GM12878 (cell line): ENCODE measurements around the gene CPD. TPM values are rescaled to one million over a fixed set of nuclear protein-coding genes. Genes with fewer than 3 reads are reported as not detected.
"Not testable (repeated sequence)": the region's sequence is repeated elsewhere in the genome, so short reads cannot be mapped to it uniquely, and the experiment has no call there.

Experiments used
- ATAC-seq: fragments of 200-7000 bp; cut with Tn5 transposase; 3 replicates; pipeline ENCODE4 v1.9.1; 2020; ENCODE audit warnings: mild to moderate bottlenecking, moderate library complexity
- BruUV-seq: library from RNA; stranded (reverse); fragments of 400-500 nt; replicated peaks from 2 replicates; lab custom pipeline; 2021; lab: Mats Ljungman, UMichigan
- CTCF ChIA-PET: fragments of 300-600 bp; sonication (Branson Sonifier 250); formaldehyde crosslinking; extraction: SDS; loops from one replicate; lab custom pipeline; 2021; ENCODE audit warnings: inconsistent platforms; lab: Yijun Ruan, JAX
- POLR2A ChIA-PET: fragments of 350-600 bp; formaldehyde crosslinking; extraction: SDS; loops from one replicate; lab custom pipeline; 2021; ENCODE audit warnings: inconsistent platforms; lab: Charles Lee
- RAD21 ChIA-PET: fragments of 300-600 bp; sonication (Branson Sonifier 250); formaldehyde crosslinking; loops from one replicate; lab custom pipeline; 2023; ENCODE audit warnings: antibody characterized with exemption; ENCODE audit not compliant: unreplicated experiment; lab: Charles Lee
- SMC1A ChIA-PET: fragments of 300-600 bp; sonication (Branson Sonifier 250); formaldehyde crosslinking; loops from one replicate; lab custom pipeline; 2023; ENCODE audit not compliant: unreplicated experiment, uncharacterized antibody; lab: Charles Lee
- DNase-seq: peaks from one replicate; pipeline ENCODE4 v3.0.0-alpha.2; 2011; ENCODE audit warnings: low read depth, low spot score
- FAIRE-seq: peaks from 3 replicates; lab custom pipeline; 2011; peaks lifted over from hg19 to GRCh38; lab: Jason Lieb, UNC
- H2AFZ ChIP-seq: 2 replicates; pipeline ENCODE4 v1.6.0; 2011; ENCODE audit warnings: low read depth, low read length, control low read depth; ENCODE audit not compliant: control insufficient read depth
- H3K27ac ChIP-seq: 2 replicates; pipeline ENCODE4 v1.5.1; 2011; ENCODE audit warnings: control low read depth; ENCODE audit not compliant: control insufficient read depth, insufficient read depth
- H3K27me3 ChIP-seq, 2 experiments: replicated peaks in 1 of 2; 2 replicates each; pipeline versions ENCODE4 v1.6.0 to v1.6.1; 2011; ENCODE audit warnings: low read length in 1 of 2; ENCODE audit not compliant: control insufficient read depth in 2 of 2, insufficient read depth in 2 of 2
- H3K36me3 ChIP-seq, 2 experiments: 2 replicates each; pipeline ENCODE4 v1.5.1; 2011; ENCODE audit warnings: low read length in 1 of 2; ENCODE audit not compliant: control insufficient read depth in 2 of 2, insufficient read depth in 2 of 2
- H3K4me1 ChIP-seq: 2 replicates; pipeline ENCODE4 v1.6.1; 2011; ENCODE audit warnings: mild to moderate bottlenecking, low read length, moderate library complexity, mixed read lengths; ENCODE audit not compliant: control insufficient read depth, insufficient read depth
- H3K4me2 ChIP-seq: 2 replicates; pipeline ENCODE4 v1.6.0; 2011; ENCODE audit warnings: control low read depth; ENCODE audit not compliant: control insufficient read depth, insufficient read depth
- H3K4me3 ChIP-seq: fragments of 200-600 bp; sonication (generic); 2 replicates; pipeline ENCODE4 v1.5.1; 2016
- H3K79me2 ChIP-seq: 2 replicates; pipeline ENCODE4 v1.6.0; 2011; ENCODE audit warnings: low read length; ENCODE audit not compliant: control insufficient read depth, insufficient read depth
- H3K9ac ChIP-seq: 2 replicates; pipeline ENCODE4 v1.8.0; 2011; ENCODE audit warnings: low read length, control low read depth, mixed read lengths; ENCODE audit not compliant: control insufficient read depth, insufficient read depth
- H3K9me3 ChIP-seq: replicated peaks from 3 replicates; pipeline ENCODE4 v1.5.1; 2011; ENCODE audit warnings: mild to moderate bottlenecking, low read length; ENCODE audit not compliant: control insufficient read depth, insufficient read depth
- H4K20me1 ChIP-seq: 2 replicates; pipeline ENCODE4 v1.6.0; 2011; ENCODE audit not compliant: control insufficient read depth, insufficient read depth
- TCF7 ChIP-seq: IDR thresholded peaks from 2 replicates; pipeline ENCODE4 v1.6.1; 2014; ENCODE audit warnings: antibody characterized with exemption, borderline replicate concordance
- YY1 ChIP-seq: IDR thresholded peaks from 2 replicates; pipeline ENCODE4 v1.6.1; 2011; ENCODE audit warnings: low read depth, mild to moderate bottlenecking, low read length
- WGBS: methylation state at CpG from one replicate; pipeline ENCODE4 v1.1.6; 2016; ENCODE audit warnings: low lambda C conversion rate; ENCODE audit not compliant: insufficient replicate concordance, insufficient coverage; ENCODE audit errors: missing lambda C conversion rate; 5-methylcytosine and 5-hydroxymethylcytosine counted together
- in situ Hi-C: fragments of 300-500 bp; cut with MboI; formaldehyde crosslinking; loops from 9 replicates; pipeline ENCODE4 v1.14.3; 2018; ENCODE audit warnings: mixed read lengths
- intact Hi-C: fragments of 100-400 bp; cut with micrococcal nuclease; formaldehyde crosslinking; loops from one replicate; pipeline ENCODE4 v1.14.2; 2022; ENCODE audit not compliant: unreplicated experiment
- polyA plus RNA-seq, 11 experiments: library from polyadenylated mRNA; depleted of rRNA in 4 of 11; unstranded in 6 of 11; stranded (reverse) in 5 of 11; fragments of >200 nt; fragmentation: Nextera tagmentation in 4 of 11; fragmentation: Illumina TruSeq in 1 of 11; extraction: Ambion mirVana in 4 of 11; extraction: Trizol in 1 of 11; gene quantifications; 1 replicate in 1 of 11; 2 replicates in 10 of 11; pipeline versions ENCODE4 v1.2.1 to v1.2.3, GENCODE V29; 2011 to 2016; ENCODE audit warnings: inconsistent platforms in 2 of 11, missing spikeins in 2 of 11, low read depth in 1 of 11
- total RNA-seq, 4 experiments: library from RNA; depleted of rRNA in 3 of 4; stranded (reverse); fragments of >200 nt in 3 of 4; fragmentation: Illumina TruSeq in 1 of 4; extraction: Trizol in 1 of 4; gene quantifications; 2 replicates each; pipeline versions ENCODE4 v1.2.1 to v1.2.3, GENCODE V29; 2013 to 2021

Gene CPD
- total and polyA plus RNA-seq, 10 of the 15 experiments (the other 5 are each of a cell fraction or from before 2014, with no cell fraction given): 3.5 to 24.2 (median 15.7) TPM

DNA sequence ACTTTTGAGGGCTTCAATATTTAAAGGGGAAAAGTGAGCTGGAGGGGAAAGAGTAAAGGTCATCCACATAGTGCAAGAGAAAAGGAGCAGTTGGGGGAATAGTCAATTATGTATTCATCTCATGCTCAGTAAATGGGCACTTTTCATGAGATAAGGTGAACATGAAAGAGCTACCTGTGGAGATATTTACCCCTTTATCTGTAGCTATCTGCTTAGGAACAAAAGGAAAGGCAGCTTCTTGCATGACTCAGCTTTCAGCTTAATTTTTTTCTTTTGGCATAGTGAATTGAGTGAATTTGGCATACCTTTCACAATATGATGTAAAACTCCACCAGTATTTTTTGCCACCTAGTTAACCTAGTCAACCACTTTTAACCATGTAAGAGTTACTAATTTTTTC is 26.4 kb downstream of the CPD start:
- H3K27ac ChIP-seq: no peak overlapping the region
- POLR2A ChIA-PET: no interaction called here
- no peaks in the 10 kb centered on the region for H3K27me3 ChIP-seq
- no peak for DNase-seq
- no TSS peak for BruUV-seq
- no peaks in the 10 kb centered on the region for H4K20me1 ChIP-seq
- intact Hi-C loops: no loop called here
- 0 out of 4 replicates have a peak, but pooled peaks cover 0 to 1% of the 10 kb centered on the region in 2 experiments for H3K36me3 ChIP-seq
- TF ChIP-seq YY1 (no peak), TCF7 (no peak)
- TF ChIP-seq, all 136 proteins: peak for 0
- CTCF ChIA-PET: interaction anchor here (1.1 to 1.5 kb wide), 3 partner anchors 62 to 312 kb away, joined by 3 to 4 read pairs (median 3); partner anchors contain the start of gene GOSR1
- RAD21 ChIA-PET: no interaction called here
- FAIRE-seq: no peak
- SMC1A ChIA-PET: interaction anchor here (1.1 to 1.4 kb wide), 2 partner anchors 11 to 18 kb away, joined by 4 to 5 read pairs; no protein-coding TSS in a partner anchor
- Histone ChIP-seq H3K79me2 (no peaks in the 10 kb centered on the region), H3K4me1 (no peaks in the 10 kb centered on the region), H2AFZ (no peak overlapping the region), H3K4me3 (no peak overlapping the region), H3K9ac (no peak overlapping the region), H3K4me2 (no peak overlapping the region), H3K9me3 (no peaks in the 10 kb centered on the region; the same call in 2 of the 3 replicates)
- ATAC-seq: no peak
- in situ Hi-C loops: no loop called here

DNA sequence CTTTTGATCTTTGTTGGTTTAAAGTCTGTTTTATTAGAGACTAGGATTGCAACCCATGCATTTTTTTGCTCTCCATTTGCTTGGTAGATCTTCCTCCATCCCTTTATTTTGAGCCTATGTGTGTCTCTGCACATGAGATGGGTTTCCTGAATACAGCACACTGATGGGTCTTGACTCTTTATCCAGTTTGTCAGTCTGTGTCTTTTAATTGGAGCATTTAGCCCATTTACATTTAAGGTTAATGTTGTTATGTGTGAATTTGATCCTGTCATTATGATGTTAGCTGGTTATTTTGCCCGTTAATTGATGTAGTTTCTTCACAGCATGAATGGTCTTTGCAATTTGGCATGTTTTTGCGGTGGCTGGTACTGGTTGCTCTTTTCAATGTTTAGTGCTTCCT is 31.9 kb downstream of the CPD start:
- FAIRE-seq, H4K20me1 ChIP-seq, H3K36me3 ChIP-seq, H3K9me3 ChIP-seq, CTCF ChIA-PET, H3K79me2 ChIP-seq, H2AFZ ChIP-seq, BruUV-seq, in situ Hi-C loops, H3K4me1 ChIP-seq, H3K27me3 ChIP-seq, H3K27ac ChIP-seq, RAD21 ChIA-PET, ATAC-seq, POLR2A ChIA-PET, H3K9ac ChIP-seq, SMC1A ChIA-PET, DNase-seq, H3K4me2 ChIP-seq, H3K4me3 ChIP-seq, intact Hi-C loops: not testable (repeated sequence)
- WGBS: 75% methylated on average over 2 of the region's 2 CpGs

GRCh38 chr17:30412008-30412496 is 33.3 kb downstream of the CPD start:
- CTCF ChIA-PET: interaction anchor here (1.1 kb wide), 1 partner anchor 71 kb away, joined by 3 read pairs; no protein-coding TSS in a partner anchor
- RAD21 ChIA-PET, H2AFZ ChIP-seq, BruUV-seq, H3K79me2 ChIP-seq, H4K20me1 ChIP-seq, intact Hi-C loops, H3K4me1 ChIP-seq, H3K4me3 ChIP-seq, H3K27ac ChIP-seq, ATAC-seq, H3K4me2 ChIP-seq, DNase-seq, H3K27me3 ChIP-seq, H3K9me3 ChIP-seq, H3K36me3 ChIP-seq, FAIRE-seq, in situ Hi-C loops, H3K9ac ChIP-seq: not testable (repeated sequence)
- POLR2A ChIA-PET: interaction anchor here (0.7 kb wide), 1 partner anchor 9 kb away, joined by 3 read pairs; no protein-coding TSS in a partner anchor
- 77% methylated on average over 3 of the region's 3 CpGs for WGBS
- SMC1A ChIA-PET: interaction anchor here (0.6 to 1.1 kb wide), 2 partner anchors 10 to 227 kb away, joined by 3 read pairs; no protein-coding TSS in a partner anchor
